A549 (cell line): Measurements from ENCODE around the gene SH3BP2. TPM values are rescaled to one million over a fixed set of nuclear protein-coding genes. Genes with fewer than 3 reads are reported as not detected.

Experiments used
- ATAC-seq, 2 experiments: fragments of 200-7000 bp in 1 of 2; fragments of >200 bp in 1 of 2; cut with Nextera tagmentation in 1 of 2; cut with Tn5 transposase in 1 of 2; 3 replicates each; pipeline versions ENCODE4 v1.8.0 to v1.9.1; 2018 to 2020; ENCODE audit warnings: mild to moderate bottlenecking in 1 of 2, moderate library complexity in 1 of 2
- CTCF ChIA-PET: fragments of 300-600 bp; sonication (Branson Sonifier 250); formaldehyde crosslinking; extraction: SDS; loops from one replicate; lab custom pipeline; 2021; ENCODE audit warnings: antibody characterized with exemption, inconsistent platforms; lab: Yijun Ruan, JAX
- POLR2A ChIA-PET: fragments of 350-600 bp; formaldehyde crosslinking; extraction: SDS; loops from one replicate; lab custom pipeline; 2021; ENCODE audit warnings: antibody characterized with exemption, inconsistent platforms; lab: Yijun Ruan, JAX
- DNase-seq, 2 experiments: peaks; one replicate each; pipeline versions ENCODE4 v3.0.0 to v3.0.0-alpha.2; 2011 to 2016; ENCODE audit warnings: low read depth in 1 of 2, low spot score in 1 of 2
- FAIRE-seq: peaks from 2 replicates; lab custom pipeline; 2011; peaks lifted over from hg19 to GRCh38; lab: Jason Lieb, UNC
- H3K27ac ChIP-seq, 2 experiments: fragments of >200 bp; sonication (Bioruptor Twin); formaldehyde crosslinking; 3 replicates each; pipeline ENCODE4 v1.5.1; 2016 to 2017
- H3K4me1 ChIP-seq: fragments of >200 bp; sonication (Bioruptor Twin); formaldehyde crosslinking; 3 replicates; pipeline ENCODE4 v1.6.1; 2016
- H3K4me2 ChIP-seq: fragments of >200 bp; sonication (Bioruptor Twin); formaldehyde crosslinking; 3 replicates; pipeline ENCODE4 v1.6.1; 2016
- H3K4me3 ChIP-seq: fragments of >200 bp; sonication (Bioruptor Twin); formaldehyde crosslinking; 3 replicates; pipeline ENCODE4 v1.5.1; 2016
- H3K9me3 ChIP-seq: fragments of >200 bp; sonication (Bioruptor Twin); formaldehyde crosslinking; 3 replicates; pipeline ENCODE4 v1.6.1; 2016
- BCL3 ChIP-seq: fragments of >200 bp; sonication (Bioruptor Twin); formaldehyde crosslinking; IDR thresholded peaks from 3 replicates; pipeline ENCODE4 v1.6.1; 2016
- CHD4 ChIP-seq: fragments of 200-600 bp; sonication (generic); IDR thresholded peaks from 2 replicates; pipeline ENCODE4 v1.6.1; 2016; ENCODE audit warnings: antibody characterized with exemption, mild to moderate bottlenecking, borderline replicate concordance
- EHF ChIP-seq: fragments of 250-450 bp; sonication (Bioruptor Pico); IDR thresholded peaks from 2 replicates; pipeline ENCODE4 v1.5.0; 2020; ENCODE audit warnings: mild to moderate bottlenecking
- EHMT2 ChIP-seq: fragments of 200-600 bp; sonication (generic); IDR thresholded peaks from 2 replicates; pipeline ENCODE4 v1.6.1; 2016; ENCODE audit warnings: antibody characterized with exemption, low read depth, mild to moderate bottlenecking, moderate library complexity
- FOSB ChIP-seq: fragments of 250-450 bp; sonication (Bioruptor Pico); IDR thresholded peaks from 2 replicates; pipeline ENCODE4 v1.5.0; 2020; ENCODE audit warnings: mild to moderate bottlenecking, moderate library complexity
- FOSL2 ChIP-seq, 2 experiments: fragments of 450-650 bp in 1 of 2; fragments of >200 bp in 1 of 2; sonication (Bioruptor Twin) in 1 of 2; formaldehyde crosslinking; IDR thresholded peaks; 2 replicates each; pipeline versions ENCODE4 v1.5.0 to v1.6.1; 2016 to 2020; ENCODE audit warnings: mild to moderate bottlenecking in 1 of 2, moderate library complexity in 1 of 2
- HDAC2 ChIP-seq: fragments of 200-600 bp; sonication (generic); IDR thresholded peaks from 2 replicates; pipeline ENCODE4 v1.6.1; 2016
- HEYL ChIP-seq: fragments of 250-450 bp; sonication (Bioruptor Pico); IDR thresholded peaks from 2 replicates; pipeline ENCODE4 v1.8.0; 2021; ENCODE audit warnings: mild to moderate bottlenecking, moderate library complexity
- HOXB5 ChIP-seq: fragments of 250-450 bp; sonication (Bioruptor Pico); IDR thresholded peaks from 2 replicates; pipeline ENCODE4 v1.5.0; 2020; ENCODE audit warnings: mild to moderate bottlenecking, moderate library complexity
- JUNB ChIP-seq: fragments of >200 bp; sonication (Bioruptor Twin); formaldehyde crosslinking; IDR thresholded peaks from 2 replicates; pipeline ENCODE4 v1.6.1; 2016
- KDM5A ChIP-seq: fragments of 200-600 bp; sonication (generic); IDR thresholded peaks from 2 replicates; pipeline ENCODE4 v1.6.1; 2016; ENCODE audit warnings: antibody characterized with exemption, mild to moderate bottlenecking
- MAFK ChIP-seq: fragments of 450-650 bp; IDR thresholded peaks from 2 replicates; pipeline ENCODE4 v1.6.1; 2014; ENCODE audit not compliant: partially characterized antibody
- NPAS2 ChIP-seq: fragments of 250-450 bp; sonication (Bioruptor Pico); IDR thresholded peaks from 2 replicates; pipeline ENCODE4 v1.8.0; 2022; ENCODE audit warnings: mild to moderate bottlenecking, moderate library complexity, borderline replicate concordance
- NR3C1 ChIP-seq: fragments of >200 bp; sonication (Bioruptor Twin); formaldehyde crosslinking; IDR thresholded peaks from 3 replicates; pipeline ENCODE4 v1.6.1; 2017
- PBX3 ChIP-seq: IDR thresholded peaks from 2 replicates; pipeline ENCODE4 v1.6.1; 2012
- PHF8 ChIP-seq: fragments of 200-600 bp; sonication (generic); IDR thresholded peaks from 2 replicates; pipeline ENCODE4 v1.6.1; 2016; ENCODE audit warnings: low read depth, mild to moderate bottlenecking, antibody characterized with exemption, moderate library complexity, borderline replicate concordance
- RARB ChIP-seq: fragments of 250-450 bp; sonication (Bioruptor Pico); IDR thresholded peaks from 2 replicates; pipeline ENCODE4 v1.8.0; 2021; ENCODE audit warnings: mild to moderate bottlenecking, moderate library complexity
- RCOR1 ChIP-seq: fragments of 150-350 bp; IDR thresholded peaks from 2 replicates; pipeline ENCODE4 v1.6.1; 2014; ENCODE audit warnings: antibody characterized with exemption, low read length, low read depth
- TFCP2L1 ChIP-seq: fragments of 250-450 bp; sonication (Bioruptor Pico); IDR thresholded peaks from 2 replicates; pipeline ENCODE4 v1.5.0; 2021; ENCODE audit warnings: mild to moderate bottlenecking
- USF2 ChIP-seq: fragments of 450-650 bp; IDR thresholded peaks from 2 replicates; pipeline ENCODE4 v1.6.1; 2014; ENCODE audit warnings: antibody characterized with exemption
- ZC3H11A ChIP-seq: fragments of 450-650 bp; IDR thresholded peaks from 2 replicates; pipeline ENCODE4 v1.6.1; 2014; ENCODE audit warnings: antibody characterized with exemption, mild to moderate bottlenecking
- ZFP36 ChIP-seq: fragments of 450-650 bp; IDR thresholded peaks from 2 replicates; pipeline ENCODE4 v1.6.1; 2014; ENCODE audit warnings: borderline replicate concordance; ENCODE audit not compliant: partially characterized antibody
- ZNF302 ChIP-seq: fragments of 250-450 bp; sonication (Bioruptor Pico); IDR thresholded peaks from 2 replicates; pipeline ENCODE4 v1.9.0; 2021; ENCODE audit warnings: inconsistent platforms, mild to moderate bottlenecking, moderate library complexity
- WGBS: methylation state at CpG from one replicate; pipeline ENCODE4 v1.1.6; 2017; ENCODE audit errors: missing lambda C conversion rate; 5-methylcytosine and 5-hydroxymethylcytosine counted together
- polyA plus RNA-seq, 4 experiments: library from polyadenylated mRNA; depleted of rRNA in 3 of 4; stranded (reverse); fragments of >200 nt; fragmentation: RNase III in 1 of 4; extraction: RNeasy Plus Mini Kit Qiagen cat#74134 plus additional on column Dnase treatment in 1 of 4; gene quantifications; 2 replicates in 3 of 4; 3 replicates in 1 of 4; pipeline ENCODE4 v1.2.3, GENCODE V29; 2011 to 2017
- TF ChIP-seq, protein P1 (sequence below): fragments of 200-600 bp; sonication (generic); IDR thresholded peaks from 2 replicates; pipeline ENCODE4 v1.6.1; 2016; ENCODE audit warnings: antibody characterized with exemption, mild to moderate bottlenecking, moderate library complexity
- TF ChIP-seq, protein P2 (sequence below): fragments of 250-450 bp; sonication (Bioruptor Pico); IDR thresholded peaks from 2 replicates; pipeline ENCODE4 v1.5.0; 2020; ENCODE audit warnings: low read depth, mild to moderate bottlenecking, moderate library complexity

Gene SH3BP2
- polyA plus RNA-seq, 2 of the 4 experiments (the other 2 are of a cell fraction) = 4.4 to 6.0 TPM

GRCh38 chr4:2755821-2756690 is 36.8 kb upstream of the SH3BP2 start, which contains the start of gene TNIP2 (continued):
- no peak for TF ChIP-seq RCOR1
- peak; percentile 72; the same call in 1 of the 2 replicates for TF ChIP-seq PHF8
- no peak for TF ChIP-seq MAFK
- TF ChIP-seq FOSL2 (IDR thresholded peaks at IDR 0.05) = no peak
- no peak for TF ChIP-seq FOSL2 (CRISPR knock-in tag; IDR thresholded peaks at IDR 0.05)
- TF ChIP-seq NPAS2 (CRISPR knock-in tag) = no peak
- no peak for TF ChIP-seq TFCP2L1 (CRISPR knock-in tag)

DNA sequence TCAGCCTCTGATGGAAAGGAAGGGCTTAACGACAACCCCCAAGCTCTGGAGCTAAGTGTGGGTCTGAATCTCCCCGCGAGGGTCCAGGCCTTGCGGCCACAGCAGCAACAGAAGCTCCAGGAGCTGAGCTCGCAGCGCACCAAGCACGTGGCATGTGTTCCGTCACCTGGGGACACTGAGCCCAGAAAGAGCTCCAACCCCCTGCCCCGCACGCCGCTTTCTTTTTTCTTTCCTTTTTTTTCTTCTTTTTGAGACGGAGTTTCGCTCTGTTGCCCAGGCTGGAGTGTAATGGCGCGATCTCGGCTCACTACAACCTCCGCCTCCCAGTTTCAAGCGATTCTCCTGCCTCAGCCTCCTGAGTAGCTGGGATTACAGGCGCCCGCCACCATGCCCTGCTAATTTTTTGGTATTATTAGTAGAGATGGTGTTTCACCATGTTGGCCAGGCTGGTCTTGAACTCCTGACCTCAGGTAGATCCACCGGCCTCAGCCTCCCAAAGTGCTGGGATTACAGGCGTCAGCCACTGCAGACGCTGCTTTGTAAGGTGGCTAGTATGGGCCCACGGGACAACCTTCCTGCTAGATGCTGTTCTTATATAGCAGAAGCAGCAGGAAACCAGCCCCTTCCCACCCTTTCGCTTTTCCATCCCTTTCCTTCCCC is 36.1 kb upstream of the SH3BP2 start:
- H3K4me1 ChIP-seq = peaks cover 23% of the 10 kb centered on the region
- ATAC-seq (no peak), DNase-seq (no peak), FAIRE-seq (no peak)
- 80% methylated on average over 22 of the region's 25 CpGs for WGBS
- peak overlapping the region; percentile 65 to 100 for H3K27ac ChIP-seq
- POLR2A ChIA-PET = interaction anchor here (0.6 kb wide), 1 partner anchor 76 kb away, joined by 3 read pairs; no protein-coding TSS in a partner anchor
- CTCF ChIA-PET = interaction anchor here (0.5 kb wide), 1 partner anchor 553 kb away, joined by 3 read pairs; no protein-coding TSS in a partner anchor
- no peaks in the 10 kb centered on the region for H3K9me3 ChIP-seq
- peak overlapping the region; percentile 75 for H3K4me2 ChIP-seq
- TF ChIP-seq, protein P1, sequence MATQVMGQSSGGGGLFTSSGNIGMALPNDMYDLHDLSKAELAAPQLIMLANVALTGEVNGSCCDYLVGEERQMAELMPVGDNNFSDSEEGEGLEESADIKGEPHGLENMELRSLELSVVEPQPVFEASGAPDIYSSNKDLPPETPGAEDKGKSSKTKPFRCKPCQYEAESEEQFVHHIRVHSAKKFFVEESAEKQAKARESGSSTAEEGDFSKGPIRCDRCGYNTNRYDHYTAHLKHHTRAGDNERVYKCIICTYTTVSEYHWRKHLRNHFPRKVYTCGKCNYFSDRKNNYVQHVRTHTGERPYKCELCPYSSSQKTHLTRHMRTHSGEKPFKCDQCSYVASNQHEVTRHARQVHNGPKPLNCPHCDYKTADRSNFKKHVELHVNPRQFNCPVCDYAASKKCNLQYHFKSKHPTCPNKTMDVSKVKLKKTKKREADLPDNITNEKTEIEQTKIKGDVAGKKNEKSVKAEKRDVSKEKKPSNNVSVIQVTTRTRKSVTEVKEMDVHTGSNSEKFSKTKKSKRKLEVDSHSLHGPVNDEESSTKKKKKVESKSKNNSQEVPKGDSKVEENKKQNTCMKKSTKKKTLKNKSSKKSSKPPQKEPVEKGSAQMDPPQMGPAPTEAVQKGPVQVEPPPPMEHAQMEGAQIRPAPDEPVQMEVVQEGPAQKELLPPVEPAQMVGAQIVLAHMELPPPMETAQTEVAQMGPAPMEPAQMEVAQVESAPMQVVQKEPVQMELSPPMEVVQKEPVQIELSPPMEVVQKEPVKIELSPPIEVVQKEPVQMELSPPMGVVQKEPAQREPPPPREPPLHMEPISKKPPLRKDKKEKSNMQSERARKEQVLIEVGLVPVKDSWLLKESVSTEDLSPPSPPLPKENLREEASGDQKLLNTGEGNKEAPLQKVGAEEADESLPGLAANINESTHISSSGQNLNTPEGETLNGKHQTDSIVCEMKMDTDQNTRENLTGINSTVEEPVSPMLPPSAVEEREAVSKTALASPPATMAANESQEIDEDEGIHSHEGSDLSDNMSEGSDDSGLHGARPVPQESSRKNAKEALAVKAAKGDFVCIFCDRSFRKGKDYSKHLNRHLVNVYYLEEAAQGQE = no peak
- no peak for TF ChIP-seq ZC3H11A
- TF ChIP-seq JUNB = no peak
- peak overlapping the region; percentile 72 for H3K4me3 ChIP-seq

- H3K4me3 ChIP-seq = no peak overlapping the region
- CTCF ChIA-PET = no interaction called here
- H3K27ac ChIP-seq = no peak overlapping the region
- POLR2A ChIA-PET = no interaction called here
- WGBS = 100% methylated on average over 1 of the region's 3 CpGs
- no peak for FAIRE-seq
- no peak for DNase-seq
- peaks cover 24% of the 10 kb centered on the region for H3K4me1 ChIP-seq
- TF ChIP-seq HEYL (CRISPR knock-in tag) (no peak), EHF (CRISPR knock-in tag) (no peak), HOXB5 (CRISPR knock-in tag) (no peak), HDAC2 (no peak), FOSB (CRISPR knock-in tag) (no peak), KDM5A (no peak), CHD4 (no peak), USF2 (no peak), RARB (CRISPR knock-in tag) (no peak), ZFP36 (no peak), ZC3H11A (no peak), ZNF302 (CRISPR knock-in tag) (no peak), BCL3 (no peak), NR3C1 (no peak), TFCP2L1 (CRISPR knock-in tag) (no peak), PBX3 (no peak), EHMT2 (no peak)
- TF ChIP-seq, protein P2, sequence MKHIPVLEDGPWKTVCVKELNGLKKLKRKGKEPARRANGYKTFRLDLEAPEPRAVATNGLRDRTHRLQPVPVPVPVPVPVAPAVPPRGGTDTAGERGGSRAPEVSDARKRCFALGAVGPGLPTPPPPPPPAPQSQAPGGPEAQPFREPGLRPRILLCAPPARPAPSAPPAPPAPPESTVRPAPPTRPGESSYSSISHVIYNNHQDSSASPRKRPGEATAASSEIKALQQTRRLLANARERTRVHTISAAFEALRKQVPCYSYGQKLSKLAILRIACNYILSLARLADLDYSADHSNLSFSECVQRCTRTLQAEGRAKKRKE (CRISPR knock-in tag) = no peak
- ATAC-seq = no peak
- no peaks in the 10 kb centered on the region for H3K9me3 ChIP-seq
- no peak overlapping the region for H3K4me2 ChIP-seq
Observed at GRCh38 chr4:2757426-2757825, 35.5 kb upstream of the SH3BP2 start.
